K562 (cell line): ENCODE results near the gene PRSS35. TPM values are rescaled to one million over a fixed set of nuclear protein-coding genes. Genes with fewer than 3 reads are reported as not detected.

Source experiments
- CEBPB ChIP-seq: fragments of 450-650 bp; IDR thresholded peaks from 2 replicates; pipeline ENCODE4 v1.6.1; 2016; ENCODE audit warnings: missing genetic modification characterization, missing compliant biosample characterization
- CHD7 ChIP-seq: fragments of 200-600 bp; sonication (generic); IDR thresholded peaks from one replicate; pipeline ENCODE4 v1.6.1; 2012; ENCODE audit warnings: mild to moderate bottlenecking, low read depth, low read length, inconsistent platforms
- EGR1 ChIP-seq: fragments of 450-650 bp; conservative IDR thresholded peaks from 2 replicates; pipeline ENCODE4 v1.6.1; 2017; ENCODE audit warnings: mild to moderate bottlenecking
- HDAC8 ChIP-seq: fragments of 450-650 bp; IDR thresholded peaks from 2 replicates; pipeline ENCODE4 v1.6.1; 2016; ENCODE audit warnings: mild to moderate bottlenecking, missing genetic modification characterization, moderate library complexity, missing compliant biosample characterization
- HMG20B ChIP-seq: fragments of 250-450 bp; sonication (Bioruptor Pico); IDR thresholded peaks from 2 replicates; pipeline ENCODE4 v1.5.0; 2021; ENCODE audit warnings: mild to moderate bottlenecking
- NCOR1 ChIP-seq: fragments of 450-650 bp; IDR thresholded peaks from 2 replicates; pipeline ENCODE4 v1.6.1; 2016; ENCODE audit warnings: mild to moderate bottlenecking, moderate library complexity
- NONO ChIP-seq, 2 experiments: fragments of 200-400 bp in 1 of 2; fragments of 450-650 bp in 1 of 2; formaldehyde crosslinking in 1 of 2; IDR thresholded peaks; 2 replicates each; pipeline ENCODE4 v1.6.1; 2017; ENCODE audit warnings: low read depth in 2 of 2, mild to moderate bottlenecking in 2 of 2, moderate library complexity in 2 of 2, low read length in 1 of 2
- TSHZ1 ChIP-seq: fragments of 250-450 bp; sonication (Bioruptor Pico); IDR thresholded peaks from 2 replicates; pipeline ENCODE4 v1.4.0; 2020; ENCODE audit warnings: mild to moderate bottlenecking, moderate library complexity
- XRCC3 ChIP-seq: fragments of 450-650 bp; IDR thresholded peaks from 2 replicates; pipeline ENCODE4 v1.6.1; 2017; ENCODE audit warnings: mild to moderate bottlenecking, moderate library complexity
- YY1 ChIP-seq, 3 experiments: IDR thresholded peaks; 2 replicates each; pipeline ENCODE4 v1.6.1; 2011; ENCODE audit warnings: low read length in 2 of 3, mild to moderate bottlenecking in 2 of 3, moderate library complexity in 2 of 3, borderline replicate concordance in 1 of 3, control low read depth in 1 of 3, low read depth in 1 of 3; ENCODE audit not compliant: insufficient read depth in 3 of 3, insufficient replicate concordance in 2 of 3, control insufficient read depth in 1 of 3, insufficient read length in 1 of 3; ENCODE audit errors: extremely low read depth in 1 of 3
- ZEB2 ChIP-seq: fragments of 450-650 bp; IDR thresholded peaks from 2 replicates; pipeline ENCODE4 v1.6.1; 2016
- ZNF707 ChIP-seq: fragments of 250-450 bp; sonication (Bioruptor Pico); conservative IDR thresholded peaks from 2 replicates; pipeline ENCODE4 v1.8.0; 2022; ENCODE audit warnings: inconsistent platforms, mild to moderate bottlenecking, moderate library complexity
- polyA plus RNA-seq, 8 experiments: library from polyadenylated mRNA; depleted of rRNA in 4 of 8; stranded (reverse) in 5 of 8; unstranded in 3 of 8; fragments of >200 nt; fragmentation: Nextera tagmentation in 2 of 8; fragmentation: Illumina TruSeq in 1 of 8; extraction: Ambion mirVana in 2 of 8; extraction: Trizol in 1 of 8; gene quantifications; 2 replicates each; pipeline versions ENCODE4 v1.2.1 to v1.2.3, GENCODE V29; 2011 to 2014; ENCODE audit warnings: inconsistent platforms in 1 of 8, missing spikeins in 1 of 8
- total RNA-seq, 7 experiments: library from RNA; depleted of rRNA in 6 of 7; stranded (reverse); fragments of >200 nt in 6 of 7; fragmentation: Illumina TruSeq in 2 of 7; extraction: Trizol in 2 of 7; gene quantifications; 2 replicates each; pipeline versions ENCODE4 v1.2.1 to v1.2.3, GENCODE V29; 2011 to 2021; ENCODE audit warnings: low replicate concordance in 1 of 7

The PRSS35 gene
- total and polyA plus RNA-seq, 9 of the 15 experiments (the other 6 are each of a cell fraction or from before 2014, with no cell fraction given) = not detected

DNA sequence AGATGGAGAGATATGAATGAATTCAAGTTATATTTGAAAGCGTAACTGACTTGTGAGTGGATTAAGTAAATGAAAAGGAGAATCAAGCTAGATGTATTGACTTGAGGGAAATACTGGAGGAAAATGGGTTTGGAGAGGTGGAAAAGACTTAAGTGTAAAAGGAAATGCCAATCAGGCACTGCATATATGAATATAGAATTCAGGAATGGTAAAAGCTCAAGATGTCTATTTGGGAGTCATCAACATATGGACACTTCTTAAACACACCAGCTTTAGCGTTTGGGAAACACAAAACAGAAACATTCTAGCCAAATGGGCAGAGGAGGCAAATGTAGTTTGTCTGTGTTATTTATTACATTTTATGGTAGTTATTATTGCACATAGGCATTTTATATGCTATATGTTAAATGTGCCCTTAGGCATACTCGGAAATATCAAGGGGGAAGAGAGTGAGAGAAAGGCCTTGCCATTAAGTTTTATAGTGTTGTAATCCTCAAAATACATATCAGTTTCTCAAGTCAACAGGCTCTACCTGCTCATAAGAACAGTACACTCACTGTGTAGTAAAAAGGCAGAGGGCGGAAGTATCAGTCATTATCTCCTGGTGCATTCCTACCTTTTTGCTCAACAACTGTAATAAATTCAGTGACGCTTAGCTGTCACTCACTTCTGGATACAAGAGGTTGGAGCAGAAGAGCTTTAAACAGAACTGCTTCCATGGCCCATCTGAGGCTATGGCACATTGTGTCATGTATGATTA, 47.8 kb upstream of the PRSS35 start (continued):
- TF ChIP-seq TSHZ1 (CRISPR knock-in tag) = no peak
- TF ChIP-seq YY1 (IDR thresholded peaks at IDR 0.05; ENCODE audit: borderline replicate concordance in 1 of 3, control insufficient read depth in 1 of 3, extremely low read depth in 1 of 3, insufficient read depth in 3 of 3, insufficient read length in 1 of 3, insufficient replicate concordance in 2 of 3, low read depth in 1 of 3, low read length in 2 of 3) = no peak
- TF ChIP-seq HDAC8 (tag) = no peak
- no peak for TF ChIP-seq NONO (IDR thresholded peaks at IDR 0.05; ENCODE audit: low read depth in 2 of 2, low read length in 1 of 2)
- 0 out of 2 replicates have a peak, but pooled peaks have one; percentile 46 for TF ChIP-seq ZEB2
- no peak for TF ChIP-seq XRCC3
- no peak for TF ChIP-seq ZNF707 (CRISPR knock-in tag)
- no peak for TF ChIP-seq CHD7
- no peak for TF ChIP-seq HMG20B
- TF ChIP-seq EGR1 = no peak
- peak; percentile 51 for TF ChIP-seq CEBPB (tag)
- 0 out of 2 replicates have a peak, but pooled peaks have one; percentile 18 for TF ChIP-seq NCOR1
